Bone marrow (tissue), 2 donors: ENCODE results near the gene RIN3.

Experiments used
- DNase-seq, 2 donors: peaks; one replicate each; lab custom pipeline; 2025; lab: John Stamatoyannopoulos, UW

RIN3 gene

GRCh38 chr14:92575061-92575747 lies 61.6 kb downstream of the RIN3 start:
- no peak for DNase-seq

GRCh38 chr14:92575748-92576303 lies 62.2 kb downstream of the RIN3 start:
- no peak for DNase-seq

- DNase-seq = no peak
These were observed 63.8 kb downstream of the RIN3 start for GRCh38 chr14:92577321-92577742.

GRCh38 chr14:92578511-92578910 lies 64.9 kb downstream of the RIN3 start:
- DNase-seq = no peak

- DNase-seq = no peak
These were observed 65.8 kb downstream of the RIN3 start for GRCh38 chr14:92579244-92579936.

- DNase-seq = no peak
These were observed 67.6 kb downstream of the RIN3 start for GRCh38 chr14:92581206-92581605.

GRCh38 chr14:92581966-92582566 lies 68.5 kb downstream of the RIN3 start:
- no peak for DNase-seq

GRCh38 chr14:92582706-92583452 lies 69.3 kb downstream of the RIN3 start:
- no peak for DNase-seq

- DNase-seq = no peak
These were observed 70.6 kb downstream of the RIN3 start for GRCh38 chr14:92584220-92584619.

- peak in 1 of 2 donors; percentile 35 for DNase-seq
These were observed 71.2 kb downstream of the RIN3 start for GRCh38 chr14:92584816-92585215.

GRCh38 chr14:92585981-92586937 lies 72.7 kb downstream of the RIN3 start:
- DNase-seq = peak in 1 of 2 donors; percentile 80

GRCh38 chr14:92586963-92587699 lies 73.5 kb downstream of the RIN3 start:
- no peak for DNase-seq

GRCh38 chr14:92587700-92588085 lies 74.1 kb downstream of the RIN3 start:
- no peak for DNase-seq

GRCh38 chr14:92589213-92589852 lies 75.8 kb downstream of the RIN3 start:
- DNase-seq = no peak

- no peak for DNase-seq
These were observed 76.6 kb downstream of the RIN3 start for GRCh38 chr14:92590176-92590575.

GRCh38 chr14:92590941-92591340 lies 77.4 kb downstream of the RIN3 start:
- DNase-seq = no peak

GRCh38 chr14:92591346-92591745 lies 77.8 kb downstream of the RIN3 start:
- DNase-seq = no peak

- no peak for DNase-seq
These were observed 81.7 kb downstream of the RIN3 start for GRCh38 chr14:92595267-92595666.

- no peak for DNase-seq
These were observed 82.8 kb downstream of the RIN3 start for GRCh38 chr14:92596331-92596907.
